NCI-H524 (cell line): ENCODE measurements around the gene ZNF763.
"Not testable (repeated sequence)": the region's sequence is repeated elsewhere in the genome, so short reads cannot be mapped to it uniquely, and the experiment has no call there.

Experiments used
- DNase-seq, 2 experiments: peaks; one replicate each; lab custom pipeline; 2025; lab: John Stamatoyannopoulos, UW

Gene ZNF763

GRCh38 chr19:11964858-11965645 is at the start of gene ZNF763:
TSS of gene ZNF763 (plus strand) at chr19:11965040. CDS start at chr19:11965209, 169 bp downstream.
- peak; percentile 88 to 91 for DNase-seq

- no peak for DNase-seq
Observed at GRCh38 chr19:11921852-11922495, 42.9 kb upstream of the ZNF763 start.

GRCh38 chr19:11924886-11925650 is 39.8 kb upstream of the ZNF763 start, which contains the start of gene ZNF700:
TSS of gene ZNF700 (plus strand) at chr19:11925107. CDS start at chr19:11925211, 104 bp downstream.
- peak; percentile 94 to 97 for DNase-seq

- not testable (repeated sequence) for DNase-seq
Observed at GRCh38 chr19:11925651-11926187, 39.1 kb upstream of the ZNF763 start.

- DNase-seq, result no peak
Observed at GRCh38 chr19:11927227-11927626, 37.6 kb upstream of the ZNF763 start.

- no peak for DNase-seq
Observed at GRCh38 chr19:11931051-11931450, 33.8 kb upstream of the ZNF763 start.

- no peak for DNase-seq
Observed at GRCh38 chr19:11931513-11931912, 33.3 kb upstream of the ZNF763 start.

- DNase-seq, result not testable (repeated sequence)
Observed at GRCh38 chr19:11935829-11936228, 29.0 kb upstream of the ZNF763 start.

- not testable (repeated sequence) for DNase-seq
Observed at GRCh38 chr19:11938383-11938782, 26.5 kb upstream of the ZNF763 start.

GRCh38 chr19:11941361-11941887 is 23.4 kb upstream of the ZNF763 start:
- not testable (repeated sequence) for DNase-seq

- DNase-seq, result no peak
Observed at GRCh38 chr19:11942008-11942842, 22.6 kb upstream of the ZNF763 start.

GRCh38 chr19:11942843-11943108 is 22.1 kb upstream of the ZNF763 start:
- no peak for DNase-seq

GRCh38 chr19:11944656-11945055 is 20.2 kb upstream of the ZNF763 start:
- no peak for DNase-seq

- DNase-seq, result no peak
Observed at GRCh38 chr19:11948646-11949045, 16.2 kb upstream of the ZNF763 start.

GRCh38 chr19:11949201-11949600 is 15.6 kb upstream of the ZNF763 start:
- DNase-seq, result no peak

GRCh38 chr19:11949614-11950080 is 15.2 kb upstream of the ZNF763 start:
- DNase-seq, result not testable (repeated sequence)

- DNase-seq, result no peak
Observed at GRCh38 chr19:11950312-11950711, 14.5 kb upstream of the ZNF763 start.

GRCh38 chr19:11963566-11964355 is 1.1 kb upstream of the ZNF763 start:
- DNase-seq, result peak; percentile 80 to 89

GRCh38 chr19:11964496-11964857 is 363 bp upstream of the ZNF763 start:
- peak; percentile 77 to 88 for DNase-seq

- no peak for DNase-seq
Observed at GRCh38 chr19:11970174-11970573, 5.3 kb downstream of the ZNF763 start.
